Stimulated activated CD4-positive, alpha-beta T cell treated with anti-CD3 and anti-CD28 coated beads, Interleukin-4, amount 100 ng/mL, for 24 hours (primary cell): ENCODE measurements around the gene BRCA1.
"Not testable (repeated sequence)": the region's sequence is repeated elsewhere in the genome, so short reads cannot be mapped to it uniquely, and the experiment has no call there.

ENCODE experiments used
- DNase-seq: peaks from one replicate; pipeline ENCODE4 v3.0.0-alpha.2; 2020

BRCA1 gene

GRCh38 chr17:43133439-43133838 lies 8.3 kb upstream of the BRCA1 start:
- not testable (repeated sequence) for DNase-seq

- DNase-seq: no peak
These were observed 7.0 kb upstream of the BRCA1 start for GRCh38 chr17:43132117-43132516.

DNA sequence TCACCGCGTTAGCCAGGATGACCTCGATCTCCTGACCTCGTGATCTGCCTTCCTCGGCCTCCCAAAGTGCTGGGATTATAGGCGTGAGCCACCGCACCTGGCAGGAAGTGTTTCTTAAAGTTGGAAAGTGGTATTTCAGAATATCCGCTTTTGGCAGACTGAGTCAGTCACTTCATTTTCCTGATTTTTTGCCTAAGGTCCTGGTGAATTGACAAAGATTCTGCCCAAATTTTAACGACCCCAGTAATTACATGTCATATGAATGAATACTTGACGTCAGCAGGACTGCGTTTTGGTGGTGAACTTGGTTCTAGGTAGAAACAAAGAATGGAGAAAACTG lies 4.5 kb upstream of the BRCA1 start:
- no peak for DNase-seq

- not testable (repeated sequence) for DNase-seq
These were observed 2.2 kb upstream of the BRCA1 start for GRCh38 chr17:43127333-43127876.

DNA sequence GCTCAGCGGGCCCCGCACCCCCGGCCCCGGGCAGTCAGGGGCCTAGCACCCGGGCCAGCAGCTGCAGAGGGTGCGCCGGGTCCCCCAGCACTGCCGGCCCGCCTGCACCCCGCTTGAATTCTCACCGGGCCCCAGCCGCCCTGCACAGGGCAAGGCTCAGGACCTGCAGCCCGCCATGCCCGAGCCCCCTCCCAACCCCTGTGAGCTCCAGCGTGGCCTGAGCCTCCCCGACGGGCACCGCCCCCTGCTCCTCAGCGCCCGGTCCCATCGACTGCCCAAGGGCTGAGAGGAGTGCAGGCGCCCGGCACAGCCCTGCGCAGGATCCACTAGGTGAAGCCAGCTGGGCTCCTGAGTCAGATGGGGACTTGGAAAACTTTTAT lies 1.7 kb upstream of the BRCA1 start:
- DNase-seq: no peak

GRCh38 chr17:43125967-43126910 lies 1.1 kb upstream of the BRCA1 start:
- no peak for DNase-seq

GRCh38 chr17:43118679-43119615 lies 6.2 kb downstream of the BRCA1 start:
- DNase-seq: no peak

- no peak for DNase-seq
These were observed 11.0 kb downstream of the BRCA1 start for GRCh38 chr17:43114151-43114552.

- DNase-seq: no peak
These were observed 18.6 kb downstream of the BRCA1 start for GRCh38 chr17:43106552-43106951.

DNA sequence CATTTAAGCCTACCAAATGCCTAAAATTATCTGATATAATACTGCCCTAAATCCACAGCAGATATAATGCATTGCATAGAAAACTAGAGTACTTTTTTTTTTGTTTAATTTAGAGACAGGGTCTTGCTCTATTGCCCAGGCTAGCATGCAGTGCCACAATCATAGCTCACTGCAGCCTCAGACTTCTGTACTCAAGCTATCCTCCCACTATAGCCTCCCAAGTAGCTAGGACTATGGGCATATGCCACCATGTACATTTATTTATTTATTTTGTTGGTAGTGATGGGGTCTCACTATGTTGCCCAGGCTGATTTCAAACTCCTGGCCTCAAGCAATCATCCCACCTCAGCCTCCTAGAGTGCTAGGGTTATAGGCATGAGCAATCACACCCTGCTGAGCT lies 20.0 kb downstream of the BRCA1 start:
- DNase-seq: no peak

DNA sequence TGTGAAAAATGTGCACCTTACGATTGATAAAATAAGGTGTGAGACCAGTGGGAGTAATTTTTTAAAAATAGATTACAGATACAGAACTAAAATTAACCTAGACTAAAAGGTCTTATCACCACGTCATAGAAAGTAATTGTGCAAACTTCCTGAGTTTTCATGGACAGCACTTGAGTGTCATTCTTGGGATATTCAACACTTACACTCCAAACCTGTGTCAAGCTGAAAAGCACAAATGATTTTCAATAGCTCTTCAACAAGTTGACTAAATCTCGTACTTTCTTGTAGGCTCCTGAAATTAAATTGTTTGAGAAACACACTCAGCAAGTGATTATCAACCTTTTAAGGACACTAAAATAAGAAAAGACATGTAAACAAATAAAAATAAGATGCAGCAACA lies 20.5 kb downstream of the BRCA1 start:
- no peak for DNase-seq

GRCh38 chr17:43095364-43095763 lies 29.8 kb downstream of the BRCA1 start:
- DNase-seq: not testable (repeated sequence)

DNA sequence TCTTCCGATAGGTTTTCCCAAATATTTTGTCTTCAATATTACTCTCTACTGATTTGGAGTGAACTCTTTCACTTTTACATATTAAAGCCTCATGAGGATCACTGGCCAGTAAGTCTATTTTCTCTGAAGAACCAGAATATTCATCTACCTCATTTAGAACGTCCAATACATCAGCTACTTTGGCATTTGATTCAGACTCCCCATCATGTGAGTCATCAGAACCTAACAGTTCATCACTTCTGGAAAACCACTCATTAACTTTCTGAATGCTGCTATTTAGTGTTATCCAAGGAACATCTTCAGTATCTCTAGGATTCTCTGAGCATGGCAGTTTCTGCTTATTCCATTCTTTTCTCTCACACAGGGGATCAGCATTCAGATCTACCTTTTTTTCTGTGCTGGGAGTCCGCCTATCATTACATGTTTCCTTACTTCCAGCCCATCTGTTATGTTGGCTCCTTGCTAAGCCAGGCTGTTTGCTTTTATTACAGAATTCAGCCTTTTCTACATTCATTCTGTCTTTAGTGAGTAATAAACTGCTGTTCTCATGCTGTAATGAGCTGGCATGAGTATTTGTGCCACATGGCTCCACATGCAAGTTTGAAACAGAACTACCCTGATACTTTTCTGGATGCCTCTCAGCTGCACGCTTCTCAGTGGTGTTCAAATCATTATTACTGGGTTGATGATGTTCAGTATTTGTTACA lies 30.9 kb downstream of the BRCA1 start:
- DNase-seq: no peak

DNA sequence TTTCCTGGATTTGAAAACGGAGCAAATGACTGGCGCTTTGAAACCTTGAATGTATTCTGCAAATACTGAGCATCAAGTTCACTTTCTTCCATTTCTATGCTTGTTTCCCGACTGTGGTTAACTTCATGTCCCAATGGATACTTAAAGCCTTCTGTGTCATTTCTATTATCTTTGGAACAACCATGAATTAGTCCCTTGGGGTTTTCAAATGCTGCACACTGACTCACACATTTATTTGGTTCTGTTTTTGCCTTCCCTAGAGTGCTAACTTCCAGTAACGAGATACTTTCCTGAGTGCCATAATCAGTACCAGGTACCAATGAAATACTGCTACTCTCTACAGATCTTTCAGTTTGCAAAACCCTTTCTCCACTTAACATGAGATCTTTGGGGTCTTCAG lies 32.3 kb downstream of the BRCA1 start:
- DNase-seq: no peak

- no peak for DNase-seq
These were observed 35.1 kb downstream of the BRCA1 start for GRCh38 chr17:43090022-43090421.

DNA sequence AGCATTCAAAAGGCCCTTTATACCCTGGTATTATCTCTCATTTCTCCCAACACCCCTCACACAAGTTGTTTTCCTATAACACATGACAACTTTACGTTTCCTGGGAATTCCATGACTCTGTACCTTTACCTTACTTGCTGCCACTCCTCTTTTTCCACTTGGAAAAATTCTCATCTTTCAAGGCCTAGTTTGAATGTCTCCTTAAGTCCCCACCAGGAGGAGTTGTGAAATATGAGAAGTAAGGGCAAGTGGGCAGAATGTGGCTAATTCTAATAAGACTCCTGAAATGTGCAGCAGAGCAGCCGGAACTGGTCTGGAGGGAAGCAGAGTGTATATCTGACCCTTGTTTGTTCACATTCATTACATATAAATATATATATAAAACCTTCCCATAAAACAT lies 39.7 kb downstream of the BRCA1 start:
- no peak for DNase-seq

DNA sequence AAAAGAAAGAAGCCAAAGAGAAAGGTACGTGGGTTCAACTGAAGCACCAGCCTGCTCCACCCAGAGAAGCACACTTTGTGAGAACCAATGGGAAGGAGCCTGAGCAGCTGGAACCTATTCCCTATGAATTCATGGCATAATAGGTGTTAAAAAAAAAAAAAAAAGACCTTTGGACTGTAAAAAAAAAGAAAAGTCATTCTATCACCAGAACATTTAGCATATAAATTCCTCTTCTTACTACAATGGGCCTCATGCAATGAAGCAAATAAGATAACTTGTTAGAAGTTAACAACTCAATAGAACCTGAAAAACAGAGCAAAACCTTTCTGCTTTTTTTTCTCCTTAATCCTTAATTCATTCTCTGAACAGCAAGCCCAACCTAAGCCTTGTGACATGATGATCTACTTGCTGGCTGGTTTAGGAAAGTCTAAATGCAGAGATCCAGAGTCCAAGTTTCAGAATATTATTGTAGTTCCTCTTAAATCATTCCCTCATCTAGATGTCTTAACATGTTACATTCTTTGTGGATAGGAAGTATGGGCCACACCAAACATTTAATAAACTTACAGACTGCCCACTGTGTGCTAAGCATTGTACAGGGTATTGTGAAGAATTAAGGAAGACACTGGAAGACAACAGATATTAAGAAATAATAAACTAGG lies 45.4 kb downstream of the BRCA1 start:
- no peak for DNase-seq

DNA sequence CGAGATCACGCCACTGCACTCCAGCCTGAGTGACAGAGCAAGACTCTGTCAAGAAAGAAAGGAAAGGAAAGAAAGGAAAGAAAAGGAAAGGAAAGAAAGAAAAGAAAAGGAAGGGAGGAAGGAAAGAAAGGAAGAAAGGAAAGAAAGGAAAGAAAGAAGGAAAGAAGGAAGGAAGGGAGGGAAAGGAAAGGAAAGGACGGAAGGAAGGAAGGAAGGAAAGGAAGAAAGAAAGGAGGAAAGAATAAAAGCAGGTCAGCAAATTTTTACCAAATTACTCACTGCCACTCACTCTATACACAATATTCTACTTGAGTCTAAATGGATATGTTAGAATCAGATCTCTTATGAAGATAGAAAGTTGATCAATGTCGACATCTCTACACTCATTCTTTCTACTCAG lies 50.3 kb downstream of the BRCA1 start:
- no peak for DNase-seq

DNA sequence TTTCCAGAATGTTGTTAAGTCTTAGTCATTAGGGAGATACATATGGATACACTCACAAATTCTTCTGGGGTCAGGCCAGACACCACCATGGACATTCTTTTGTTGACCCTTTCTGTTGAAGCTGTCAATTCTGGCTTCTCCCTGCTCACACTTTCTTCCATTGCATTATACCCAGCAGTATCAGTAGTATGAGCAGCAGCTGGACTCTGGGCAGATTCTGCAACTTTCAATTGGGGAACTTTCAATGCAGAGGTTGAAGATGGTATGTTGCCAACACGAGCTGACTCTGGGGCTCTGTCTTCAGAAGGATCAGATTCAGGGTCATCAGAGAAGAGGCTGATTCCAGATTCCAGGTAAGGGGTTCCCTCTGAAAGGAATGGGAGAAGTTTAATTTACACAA lies 54.3 kb downstream of the BRCA1 start:
- no peak for DNase-seq

- DNase-seq: no peak
These were observed 54.9 kb downstream of the BRCA1 start for GRCh38 chr17:43070257-43070656.

DNA sequence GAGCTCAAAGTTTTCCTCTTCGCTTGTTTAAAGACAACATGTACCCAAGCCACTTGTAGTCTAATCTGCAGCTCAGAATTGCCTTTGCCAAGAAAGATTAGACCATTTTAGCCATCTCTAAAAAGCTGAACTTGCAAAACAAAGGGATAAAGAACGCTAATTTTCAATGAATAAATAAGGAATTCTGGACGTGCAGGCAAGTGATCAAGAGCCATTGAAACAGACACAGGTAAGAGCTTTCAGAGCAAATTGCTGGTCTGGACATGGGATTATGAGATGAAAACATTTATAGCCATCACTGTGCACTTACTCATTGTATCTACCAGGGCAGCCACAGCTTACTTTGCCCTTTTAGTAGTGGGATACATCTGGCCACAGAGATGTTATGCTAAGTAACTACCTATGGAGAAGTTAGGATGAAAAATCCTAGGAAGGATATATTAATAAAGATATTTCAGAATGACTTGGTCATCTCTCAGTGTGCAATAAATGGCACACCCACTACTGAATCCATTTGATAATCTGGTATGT lies 55.7 kb downstream of the BRCA1 start:
- DNase-seq: no peak
